ENCODE results near the gene PRICKLE3.

The PRICKLE3 gene

GRCh38 chrX:49186125-49187027 is at the start of gene PRICKLE3:
PRICKLE3 (minus strand) TSS chrX:49186373; CDS start chrX:49186297, 76 bp downstream.
- no peak for DNase-seq

GRCh38 chrX:49233887-49234555 is 47.8 kb upstream of the PRICKLE3 start:
- DNase-seq = no peak

- DNase-seq = no peak
These were observed 47.0 kb upstream of the PRICKLE3 start, which contains the start of gene CACNA1F for GRCh38 chrX:49233176-49233575. CACNA1F (minus strand) TSS chrX:49233340; CDS start chrX:49233309, 31 bp downstream.

GRCh38 chrX:49232525-49232924 is 46.4 kb upstream of the PRICKLE3 start:
- DNase-seq = no peak

- no peak for DNase-seq
These were observed 45.3 kb upstream of the PRICKLE3 start for GRCh38 chrX:49231333-49232000.

GRCh38 chrX:49230500-49231232 is 44.5 kb upstream of the PRICKLE3 start:
- no peak for DNase-seq

GRCh38 chrX:49228185-49228584 is 42.0 kb upstream of the PRICKLE3 start:
- DNase-seq = no peak

- DNase-seq = no peak
These were observed 41.6 kb upstream of the PRICKLE3 start for GRCh38 chrX:49227726-49228125.

GRCh38 chrX:49226946-49227345 is 40.8 kb upstream of the PRICKLE3 start:
- no peak for DNase-seq

GRCh38 chrX:49225858-49226257 is 39.7 kb upstream of the PRICKLE3 start:
- DNase-seq = no peak

- DNase-seq = no peak
These were observed 35.7 kb upstream of the PRICKLE3 start for GRCh38 chrX:49221868-49222267.

- DNase-seq = no peak
These were observed 33.9 kb upstream of the PRICKLE3 start for GRCh38 chrX:49220100-49220499.

- no peak for DNase-seq
These were observed 28.9 kb upstream of the PRICKLE3 start for GRCh38 chrX:49214996-49215526.

- DNase-seq = no peak
These were observed 28.2 kb upstream of the PRICKLE3 start for GRCh38 chrX:49214416-49214815.

GRCh38 chrX:49212861-49213260 is 26.7 kb upstream of the PRICKLE3 start:
- no peak for DNase-seq

GRCh38 chrX:49212209-49212608 is 26.0 kb upstream of the PRICKLE3 start:
- no peak for DNase-seq

GRCh38 chrX:49211074-49211473 is 24.9 kb upstream of the PRICKLE3 start:
- DNase-seq = no peak

GRCh38 chrX:49210406-49210805 is 24.2 kb upstream of the PRICKLE3 start:
- DNase-seq = no peak

GRCh38 chrX:49209434-49210251 is 23.5 kb upstream of the PRICKLE3 start:
- no peak for DNase-seq

GRCh38 chrX:49208399-49208798 is 22.2 kb upstream of the PRICKLE3 start:
- no peak for DNase-seq

GRCh38 chrX:49206543-49206942 is 20.4 kb upstream of the PRICKLE3 start:
- DNase-seq = no peak

- no peak for DNase-seq
These were observed 19.3 kb upstream of the PRICKLE3 start for GRCh38 chrX:49205443-49205842.

Measured in NCI-H2081 treated with DMSO at 0.1 percent for 48 hours (cell line).